ENCODE results near the gene WWC1.

GRCh38 chr5:168474319-168474718 lies 182.9 kb downstream of the WWC1 start:
- TF ChIP-seq CTCF (IDR thresholded peaks at IDR 0.05 in 2 of 3, conservative IDR thresholded peaks at IDR 0.05 in 1 of 3; ENCODE audit: control insufficient read depth in 2 of 3, extremely low read depth in 1 of 3, insufficient read depth in 1 of 3, low read depth in 3 of 3, low read length in 3 of 3) (no peak), TAF1 (IDR thresholded peaks at IDR 0.05; ENCODE audit: borderline replicate concordance, low read depth, low read length) (no peak), SMAD1 (IDR thresholded peaks at IDR 0.05; ENCODE audit: low read depth, partially characterized antibody) (no peak), CEBPZ (IDR thresholded peaks at IDR 0.05; ENCODE audit: low read depth, low read length) (no peak), LARP7 (IDR thresholded peaks at IDR 0.05) (no peak), EZH2 (IDR thresholded peaks at IDR 0.05; ENCODE audit: borderline replicate concordance, control insufficient read depth, low read depth, low read length) (no peak), TCF12 (IDR thresholded peaks at IDR 0.05; ENCODE audit: low read depth, low read length) (no peak), SUPT20H (IDR thresholded peaks at IDR 0.05; ENCODE audit: borderline replicate concordance, control insufficient read depth, low read depth, low read length) (no peak), EP300 (IDR thresholded peaks at IDR 0.05; ENCODE audit: borderline replicate concordance in 1 of 2, control insufficient read depth in 1 of 2, low read depth in 2 of 2, low read length in 2 of 2) (no peak), MAX (IDR thresholded peaks at IDR 0.05; ENCODE audit: low read depth, low read length) (no peak)
